Measurements from ENCODE around the gene TEAD1.

DNA sequence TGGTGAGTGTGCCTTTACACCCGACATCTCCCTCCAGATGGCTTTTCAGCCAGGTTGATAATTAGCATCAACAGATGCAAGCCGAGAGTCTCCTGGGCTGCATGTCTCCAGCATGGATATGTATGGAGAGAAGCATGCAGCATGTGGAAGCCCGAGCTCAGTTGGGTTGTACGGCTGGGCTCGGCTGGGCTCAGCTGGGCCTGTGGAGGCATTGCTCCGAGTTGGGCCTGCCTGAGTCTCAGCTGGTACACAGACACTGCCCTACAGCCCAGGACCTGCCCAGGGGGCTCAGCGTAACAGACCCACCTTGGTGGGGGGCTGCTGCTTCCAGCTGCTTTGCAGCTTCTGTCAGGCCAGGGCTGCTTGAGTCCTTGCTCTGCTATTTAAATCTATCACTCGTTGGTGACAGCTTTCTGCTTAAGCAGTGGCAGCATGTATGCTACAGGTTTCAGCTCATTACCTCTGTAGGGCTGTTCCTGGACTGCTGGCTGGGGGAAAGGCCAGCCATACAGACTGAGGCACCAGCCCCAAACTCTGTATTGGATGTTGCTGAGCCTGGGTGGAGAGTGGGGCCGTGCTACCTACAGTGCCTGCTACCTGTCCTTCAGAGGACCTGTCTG, 115.5 kb downstream of the TEAD1 start:
- TF ChIP-seq, protein P1, sequence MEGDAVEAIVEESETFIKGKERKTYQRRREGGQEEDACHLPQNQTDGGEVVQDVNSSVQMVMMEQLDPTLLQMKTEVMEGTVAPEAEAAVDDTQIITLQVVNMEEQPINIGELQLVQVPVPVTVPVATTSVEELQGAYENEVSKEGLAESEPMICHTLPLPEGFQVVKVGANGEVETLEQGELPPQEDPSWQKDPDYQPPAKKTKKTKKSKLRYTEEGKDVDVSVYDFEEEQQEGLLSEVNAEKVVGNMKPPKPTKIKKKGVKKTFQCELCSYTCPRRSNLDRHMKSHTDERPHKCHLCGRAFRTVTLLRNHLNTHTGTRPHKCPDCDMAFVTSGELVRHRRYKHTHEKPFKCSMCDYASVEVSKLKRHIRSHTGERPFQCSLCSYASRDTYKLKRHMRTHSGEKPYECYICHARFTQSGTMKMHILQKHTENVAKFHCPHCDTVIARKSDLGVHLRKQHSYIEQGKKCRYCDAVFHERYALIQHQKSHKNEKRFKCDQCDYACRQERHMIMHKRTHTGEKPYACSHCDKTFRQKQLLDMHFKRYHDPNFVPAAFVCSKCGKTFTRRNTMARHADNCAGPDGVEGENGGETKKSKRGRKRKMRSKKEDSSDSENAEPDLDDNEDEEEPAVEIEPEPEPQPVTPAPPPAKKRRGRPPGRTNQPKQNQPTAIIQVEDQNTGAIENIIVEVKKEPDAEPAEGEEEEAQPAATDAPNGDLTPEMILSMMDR (IDR thresholded peaks at IDR 0.05), result no peak
- no peak for TF ChIP-seq POLR2A (IDR thresholded peaks at IDR 0.05)
